HFFc6 (cell line): Measurements from ENCODE around the gene DCLK1. TPM values are rescaled to one million over a fixed set of nuclear protein-coding genes. Genes with fewer than 3 reads are reported as not detected.

ENCODE experiments used
- DNase-seq: peaks from one replicate; pipeline ENCODE4 v3.0.0-alpha.2; 2018
- H3K27ac Mint-ChIP-seq: 2 replicates; pipeline ENCODE4 v1.8.0; 2020; ENCODE audit warnings: mild to moderate bottlenecking, mixed read lengths
- H3K27me3 Mint-ChIP-seq: 2 replicates; pipeline ENCODE4 v1.8.0; 2021; ENCODE audit warnings: mild to moderate bottlenecking, moderate library complexity, mixed read lengths; ENCODE audit not compliant: insufficient read depth
- H3K36me3 Mint-ChIP-seq: 2 replicates; pipeline ENCODE4 v1.8.0; 2021; ENCODE audit warnings: low read depth, mixed read lengths
- H3K4me1 Mint-ChIP-seq: 2 replicates; pipeline ENCODE4 v1.8.0; 2020; ENCODE audit warnings: low read depth, mixed read lengths
- H3K4me3 Mint-ChIP-seq: 2 replicates; pipeline ENCODE4 v1.8.0; 2020; ENCODE audit warnings: mild to moderate bottlenecking, moderate library complexity, mixed read lengths
- H3K9me3 Mint-ChIP-seq: 2 replicates; pipeline ENCODE4 v1.8.0; 2020; ENCODE audit warnings: mild to moderate bottlenecking, mixed read lengths
- total RNA-seq, 6 experiments: library from RNA; stranded (reverse); fragmentation: NEBNext Ultra II Directional; extraction: Animal tissue kit (Norgen Biotek cat#: 25700); gene quantifications; 2 replicates in 1 of 6; 3 replicates in 5 of 6; pipeline ENCODE4 v1.2.3, GENCODE V29; 2021
- TF ChIP-seq, protein P1 (sequence below): fragments of 200-600 bp; sonication (generic); IDR thresholded peaks from 2 replicates; pipeline ENCODE4 v1.5.0; 2021; ENCODE audit warnings: antibody characterized with exemption, mild to moderate bottlenecking

DCLK1 gene
- total RNA-seq, 6 experiments from 2014 or later = not detected

- TF ChIP-seq, protein P1, sequence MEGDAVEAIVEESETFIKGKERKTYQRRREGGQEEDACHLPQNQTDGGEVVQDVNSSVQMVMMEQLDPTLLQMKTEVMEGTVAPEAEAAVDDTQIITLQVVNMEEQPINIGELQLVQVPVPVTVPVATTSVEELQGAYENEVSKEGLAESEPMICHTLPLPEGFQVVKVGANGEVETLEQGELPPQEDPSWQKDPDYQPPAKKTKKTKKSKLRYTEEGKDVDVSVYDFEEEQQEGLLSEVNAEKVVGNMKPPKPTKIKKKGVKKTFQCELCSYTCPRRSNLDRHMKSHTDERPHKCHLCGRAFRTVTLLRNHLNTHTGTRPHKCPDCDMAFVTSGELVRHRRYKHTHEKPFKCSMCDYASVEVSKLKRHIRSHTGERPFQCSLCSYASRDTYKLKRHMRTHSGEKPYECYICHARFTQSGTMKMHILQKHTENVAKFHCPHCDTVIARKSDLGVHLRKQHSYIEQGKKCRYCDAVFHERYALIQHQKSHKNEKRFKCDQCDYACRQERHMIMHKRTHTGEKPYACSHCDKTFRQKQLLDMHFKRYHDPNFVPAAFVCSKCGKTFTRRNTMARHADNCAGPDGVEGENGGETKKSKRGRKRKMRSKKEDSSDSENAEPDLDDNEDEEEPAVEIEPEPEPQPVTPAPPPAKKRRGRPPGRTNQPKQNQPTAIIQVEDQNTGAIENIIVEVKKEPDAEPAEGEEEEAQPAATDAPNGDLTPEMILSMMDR = no peak
- Mint-ChIP-seq H3K9me3 (peaks cover 22% of the 10 kb centered on the region), H3K4me3 (no peak overlapping the region), H3K4me1 (no peaks in the 10 kb centered on the region), H3K36me3 (no peaks in the 10 kb centered on the region), H3K27ac (no peak overlapping the region), H3K27me3 (no peaks in the 10 kb centered on the region)
- no peak for DNase-seq
Measured at GRCh38 chr13:36061054-36061453, 70.1 kb downstream of the DCLK1 start.

DNA sequence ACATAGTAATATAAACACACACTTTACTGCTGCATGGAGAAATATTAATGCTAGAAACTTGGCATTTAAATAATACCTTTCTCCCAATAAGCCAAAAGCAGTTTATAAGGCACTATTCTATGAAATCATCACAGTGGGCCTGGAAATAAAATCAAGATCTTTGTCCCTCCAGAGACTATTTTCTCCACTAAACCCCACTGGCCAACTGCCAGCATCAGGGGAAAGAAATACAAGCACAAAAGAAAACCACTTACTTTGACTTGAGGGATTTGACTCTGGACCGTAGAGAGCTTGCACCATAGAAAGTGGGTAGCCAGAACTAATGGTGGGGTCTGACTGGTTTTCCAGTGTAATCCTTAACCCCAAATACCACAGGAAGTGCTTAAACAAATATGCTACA, 71.9 kb downstream of the DCLK1 start:
- Mint-ChIP-seq H3K36me3 (no peaks in the 10 kb centered on the region), H3K9me3 (peaks cover 20% of the 10 kb centered on the region), H3K4me1 (no peaks in the 10 kb centered on the region), H3K27me3 (no peaks in the 10 kb centered on the region), H3K4me3 (no peak overlapping the region), H3K27ac (no peak overlapping the region)
- TF ChIP-seq, protein P1 = no peak
- no peak for DNase-seq

DNA sequence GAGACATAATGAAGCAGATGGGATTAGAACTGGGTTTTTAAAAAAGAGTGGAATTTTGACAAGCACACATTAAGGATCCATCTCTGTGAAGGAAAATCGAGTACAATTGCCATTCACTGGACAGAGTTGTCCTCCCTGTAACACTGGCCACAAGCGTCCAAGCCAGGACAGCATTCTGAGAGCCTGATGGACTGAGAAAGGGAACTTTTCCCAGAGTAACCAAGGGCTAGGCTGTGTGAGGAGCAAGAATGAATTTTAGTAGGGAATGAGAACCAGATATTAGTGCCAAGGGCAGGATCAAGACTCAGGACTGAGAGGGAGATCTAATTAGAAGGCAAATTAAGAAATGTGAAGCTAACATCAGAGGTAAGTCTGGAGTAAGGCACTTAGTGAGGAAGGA, 73.1 kb downstream of the DCLK1 start:
- Mint-ChIP-seq H3K36me3 (no peaks in the 10 kb centered on the region), H3K9me3 (peaks cover 20% of the 10 kb centered on the region), H3K4me1 (no peaks in the 10 kb centered on the region), H3K4me3 (no peak overlapping the region), H3K27ac (no peak overlapping the region), H3K27me3 (no peaks in the 10 kb centered on the region)
- TF ChIP-seq, protein P1 = no peak
- no peak for DNase-seq

GRCh38 chr13:36057547-36057946, 73.6 kb downstream of the DCLK1 start:
- H3K4me1 Mint-ChIP-seq = no peaks in the 10 kb centered on the region
- no peaks in the 10 kb centered on the region for H3K36me3 Mint-ChIP-seq
- H3K27ac Mint-ChIP-seq = no peak overlapping the region
- DNase-seq = no peak
- TF ChIP-seq, protein P1 = no peak
- H3K27me3 Mint-ChIP-seq = no peaks in the 10 kb centered on the region
- H3K9me3 Mint-ChIP-seq = peaks cover 18% of the 10 kb centered on the region
- no peak overlapping the region for H3K4me3 Mint-ChIP-seq

DNA sequence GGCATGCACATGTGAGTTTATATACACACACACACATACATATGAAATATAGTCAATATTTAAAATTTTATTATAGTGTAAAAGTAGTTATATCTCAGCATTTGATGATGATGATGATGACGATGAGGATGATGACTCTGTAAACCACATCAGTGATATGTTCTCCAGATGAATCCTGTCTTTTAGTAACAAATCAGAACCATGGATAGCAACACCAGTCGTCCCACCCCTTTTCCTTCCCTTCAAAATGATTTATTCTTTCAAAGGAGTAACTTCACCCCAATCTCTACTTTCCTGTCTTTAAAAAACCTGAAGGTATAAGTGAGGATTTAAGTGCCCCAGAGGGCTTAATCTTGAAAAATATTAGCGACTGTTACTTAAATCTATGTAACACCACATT, 74.1 kb downstream of the DCLK1 start:
- Mint-ChIP-seq H3K4me3 (no peak overlapping the region), H3K9me3 (peaks cover 15% of the 10 kb centered on the region), H3K4me1 (no peaks in the 10 kb centered on the region), H3K36me3 (no peaks in the 10 kb centered on the region), H3K27ac (no peak overlapping the region), H3K27me3 (no peaks in the 10 kb centered on the region)
- DNase-seq = no peak
- TF ChIP-seq, protein P1 = no peak

DNA sequence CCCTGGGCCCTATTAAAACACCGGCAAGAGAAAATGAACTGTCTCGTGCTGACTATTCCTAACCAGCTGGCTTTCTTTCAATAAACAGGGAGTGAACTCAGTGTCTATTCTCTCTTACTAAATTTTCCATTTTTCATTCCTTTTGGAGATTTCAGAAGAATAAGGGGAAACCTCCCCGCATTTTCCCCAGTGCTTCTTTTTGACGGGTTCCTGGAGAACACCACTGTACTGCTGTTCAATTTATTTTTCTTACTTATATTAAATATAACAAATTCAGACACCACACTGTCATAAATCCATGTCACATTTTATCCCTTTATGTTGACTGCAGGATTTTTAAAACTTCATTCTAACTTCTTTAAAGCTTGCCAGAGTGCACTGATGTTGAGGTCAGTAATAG, 75.8 kb downstream of the DCLK1 start:
- TF ChIP-seq, protein P1 = no peak
- no peak overlapping the region for H3K27ac Mint-ChIP-seq
- H3K36me3 Mint-ChIP-seq = no peaks in the 10 kb centered on the region
- H3K9me3 Mint-ChIP-seq = peaks cover 10% of the 10 kb centered on the region
- no peaks in the 10 kb centered on the region for H3K4me1 Mint-ChIP-seq
- no peaks in the 10 kb centered on the region for H3K27me3 Mint-ChIP-seq
- H3K4me3 Mint-ChIP-seq = no peak overlapping the region
- DNase-seq = no peak
